Neural progenitor cell (in vitro differentiated cells): Measurements from ENCODE around the gene SIL1. TPM values are rescaled to one million over a fixed set of nuclear protein-coding genes. Genes with fewer than 3 reads are reported as not detected.

Experiments
- DNase-seq: peaks from one replicate; pipeline ENCODE4 v3.0.0-alpha.2; 2016; ENCODE audit warnings: low spot score
- H2AFZ ChIP-seq: fragments of 200-600 bp; sonication (generic); replicated peaks from 2 replicates; pipeline ENCODE4 v1.6.1; 2016; ENCODE audit warnings: antibody characterized with exemption
- H3F3A ChIP-seq: fragments of 200-600 bp; sonication (generic); 2 replicates; pipeline ENCODE4 v1.6.1; 2016; ENCODE audit warnings: antibody characterized with exemption, low read depth
- H3K27ac ChIP-seq: fragments of 200-600 bp; sonication (generic); 2 replicates; pipeline ENCODE4 v1.5.1; 2016; ENCODE audit warnings: mild to moderate bottlenecking
- H3K27me3 ChIP-seq: fragments of 200-600 bp; sonication (generic); 2 replicates; pipeline ENCODE4 v1.6.1; 2016; ENCODE audit warnings: mild to moderate bottlenecking, moderate library complexity
- H3K36me3 ChIP-seq: fragments of 200-600 bp; sonication (generic); 2 replicates; pipeline ENCODE4 v1.5.1; 2016
- H3K4me1 ChIP-seq: fragments of 200-600 bp; sonication (generic); 2 replicates; pipeline ENCODE4 v1.6.1; 2016; ENCODE audit warnings: mixed run types
- H3K4me2 ChIP-seq: fragments of 200-600 bp; sonication (generic); 2 replicates; pipeline ENCODE4 v1.6.1; 2016
- H3K4me3 ChIP-seq: fragments of 200-600 bp; sonication (generic); 2 replicates; pipeline ENCODE4 v1.5.1; 2016
- H3K79me2 ChIP-seq: fragments of 200-600 bp; sonication (generic); 2 replicates; pipeline ENCODE4 v1.6.1; 2016; ENCODE audit warnings: low read depth
- H3K9ac ChIP-seq: fragments of 200-600 bp; sonication (generic); 2 replicates; pipeline ENCODE4 v1.6.1; 2016
- H3K9me3 ChIP-seq: fragments of 200-600 bp; sonication (generic); 2 replicates; pipeline ENCODE4 v1.5.1; 2016; ENCODE audit warnings: low read depth
- H4K20me1 ChIP-seq: fragments of 200-600 bp; sonication (generic); 2 replicates; pipeline ENCODE4 v1.6.1; 2016; ENCODE audit warnings: low read depth
- H3K27ac Mint-ChIP-seq: 3 replicates; pipeline ENCODE4 v1.8.0; 2021; ENCODE audit warnings: mixed read lengths
- H3K27me3 Mint-ChIP-seq: 2 replicates; pipeline ENCODE4 v1.8.0; 2022; ENCODE audit warnings: low read depth, mild to moderate bottlenecking, inconsistent platforms, moderate library complexity, mixed read lengths; ENCODE audit not compliant: insufficient read depth
- H3K36me3 Mint-ChIP-seq: 3 replicates; pipeline ENCODE4 v1.8.0; 2021; ENCODE audit warnings: mixed read lengths
- H3K4me1 Mint-ChIP-seq: 3 replicates; pipeline ENCODE4 v1.8.0; 2021; ENCODE audit warnings: mixed read lengths
- H3K4me3 Mint-ChIP-seq: 3 replicates; pipeline ENCODE4 v1.8.0; 2021; ENCODE audit warnings: mild to moderate bottlenecking, moderate library complexity, mixed read lengths
- H3K9me3 Mint-ChIP-seq: 3 replicates; pipeline ENCODE4 v1.8.0; 2020; ENCODE audit warnings: mixed read lengths
- CTCF ChIP-seq: fragments of 200-600 bp; sonication (generic); IDR thresholded peaks from 2 replicates; pipeline ENCODE4 v1.5.1; 2017; ENCODE audit warnings: antibody characterized with exemption, mild to moderate bottlenecking
- EZH2 ChIP-seq: fragments of 200-600 bp; sonication (generic); IDR thresholded peaks from 2 replicates; pipeline ENCODE4 v1.6.1; 2017; ENCODE audit warnings: antibody characterized with exemption, mild to moderate bottlenecking, moderate library complexity
- EZH2phosphoT487 ChIP-seq: fragments of 200-600 bp; sonication (generic); IDR thresholded peaks from 2 replicates; pipeline ENCODE4 v1.6.1; 2017; ENCODE audit warnings: antibody characterized with exemption
- total RNA-seq: library from RNA; depleted of rRNA; stranded (reverse); fragments of >200 nt; gene quantifications from 2 replicates; pipeline ENCODE4 v1.2.3, GENCODE V29; 2015; ENCODE audit warnings: low replicate concordance

Gene SIL1
- total RNA-seq, 1 donor from 2014 or later, result 5.5 TPM

- H3K36me3 Mint-ChIP-seq, result no peaks in the 10 kb centered on the region
- H3K27me3 Mint-ChIP-seq, result peaks cover 14% of the 10 kb centered on the region
- Histone ChIP-seq H2AFZ (no peak overlapping the region), H3K4me3 (no peak overlapping the region), H3F3A (peaks cover 5% of the 10 kb centered on the region), H3K79me2 (no peaks in the 10 kb centered on the region), H3K27me3 (no peaks in the 10 kb centered on the region), H3K9ac (no peak overlapping the region), H3K4me1 (peaks cover 55% of the 10 kb centered on the region), H4K20me1 (peaks cover 17% of the 10 kb centered on the region), H3K36me3 (no peaks in the 10 kb centered on the region), H3K4me2 (no peak overlapping the region), H3K27ac (no peak overlapping the region), H3K9me3 (no peaks in the 10 kb centered on the region)
- DNase-seq, result no peak
- H3K9me3 Mint-ChIP-seq, result no peaks in the 10 kb centered on the region
- peaks cover 82% of the 10 kb centered on the region for H3K4me1 Mint-ChIP-seq
- no peak overlapping the region for H3K4me3 Mint-ChIP-seq
- H3K27ac Mint-ChIP-seq, result peak overlapping the region; percentile 17
- TF ChIP-seq CTCF, result no peak
- TF ChIP-seq EZH2phosphoT487, result no peak
- no peak for TF ChIP-seq EZH2
These were observed 246.8 kb downstream of the SIL1 start for GRCh38 chr5:138951091-138951985.

- Histone ChIP-seq H3K9ac (no peak overlapping the region), H3K4me3 (no peak overlapping the region), H3K36me3 (no peaks in the 10 kb centered on the region), H3K4me2 (no peak overlapping the region), H2AFZ (no peak overlapping the region), H3K4me1 (peaks cover 57% of the 10 kb centered on the region), H3F3A (peaks cover 13% of the 10 kb centered on the region), H3K9me3 (no peaks in the 10 kb centered on the region), H3K27ac (no peak overlapping the region), H4K20me1 (peaks cover 17% of the 10 kb centered on the region), H3K79me2 (no peaks in the 10 kb centered on the region), H3K27me3 (no peaks in the 10 kb centered on the region)
- H3K4me3 Mint-ChIP-seq, result no peak overlapping the region
- H3K27ac Mint-ChIP-seq, result peak overlapping the region; percentile 51
- DNase-seq, result no peak
- H3K27me3 Mint-ChIP-seq, result peaks cover 14% of the 10 kb centered on the region
- TF ChIP-seq CTCF (no peak), EZH2 (no peak), EZH2phosphoT487 (no peak)
- peaks cover 83% of the 10 kb centered on the region for H3K4me1 Mint-ChIP-seq
- no peaks in the 10 kb centered on the region for H3K9me3 Mint-ChIP-seq
- H3K36me3 Mint-ChIP-seq, result no peaks in the 10 kb centered on the region
These were observed 247.6 kb downstream of the SIL1 start for GRCh38 chr5:138950421-138951031.

- Histone ChIP-seq H3K36me3 (no peaks in the 10 kb centered on the region), H4K20me1 (peaks cover 17% of the 10 kb centered on the region), H3F3A (peaks cover 17% of the 10 kb centered on the region), H3K9ac (no peak overlapping the region), H3K4me1 (peaks cover 56% of the 10 kb centered on the region), H3K79me2 (no peaks in the 10 kb centered on the region), H2AFZ (no peak overlapping the region), H3K27ac (no peak overlapping the region), H3K4me3 (no peak overlapping the region), H3K4me2 (no peak overlapping the region), H3K9me3 (no peaks in the 10 kb centered on the region), H3K27me3 (no peaks in the 10 kb centered on the region)
- Mint-ChIP-seq H3K27me3 (peaks cover 12% of the 10 kb centered on the region), H3K36me3 (no peaks in the 10 kb centered on the region), H3K4me1 (peaks cover 83% of the 10 kb centered on the region), H3K9me3 (no peaks in the 10 kb centered on the region), H3K4me3 (no peak overlapping the region), H3K27ac (peak overlapping the region; percentile 51)
- DNase-seq, result no peak
- no peak for TF ChIP-seq EZH2
- TF ChIP-seq EZH2phosphoT487, result no peak
- no peak for TF ChIP-seq CTCF
These were observed 248.2 kb downstream of the SIL1 start for GRCh38 chr5:138949988-138950387.
